BE2C (cell line): ENCODE results near the gene GDPD2. TPM values are rescaled to one million over a fixed set of nuclear protein-coding genes. Genes with fewer than 3 reads are reported as not detected.
"Not testable (repeated sequence)": the region's sequence is repeated elsewhere in the genome, so short reads cannot be mapped to it uniquely, and the experiment has no call there.

ENCODE experiments used
- DNase-seq: peaks from one replicate; pipeline ENCODE4 v3.0.0-alpha.2; 2020
- H3K27me3 ChIP-seq: fragments of 250-450 bp; sonication (Bioruptor Pico); 2 replicates; pipeline ENCODE4 v1.5.1; 2020; ENCODE audit warnings: mild to moderate bottlenecking
- H3K36me3 ChIP-seq: fragments of 250-450 bp; sonication (Bioruptor Pico); 2 replicates; pipeline ENCODE4 v1.5.1; 2020; ENCODE audit warnings: mild to moderate bottlenecking
- H3K4me1 ChIP-seq: fragments of 250-450 bp; sonication (Bioruptor Pico); 2 replicates; pipeline ENCODE4 v1.5.1; 2020
- H3K4me3 ChIP-seq: 2 replicates; pipeline ENCODE4 v1.5.1; 2011; ENCODE audit warnings: low read depth, low read length
- H3K9me3 ChIP-seq: fragments of 250-450 bp; sonication (Bioruptor Pico); 2 replicates; pipeline ENCODE4 v1.5.1; 2020
- CTCF ChIP-seq: IDR thresholded peaks from 2 replicates; pipeline ENCODE4 v1.5.1; 2012; ENCODE audit warnings: mild to moderate bottlenecking, low read depth, low read length
- polyA plus RNA-seq: library from polyadenylated mRNA; unstranded; fragments of >200 nt; gene quantifications from one replicate; pipeline ENCODE4 v1.2.1, GENCODE V29; 2012; ENCODE audit warnings: low read depth, missing spikeins; ENCODE audit not compliant: insufficient read length, insufficient read depth

GDPD2 gene
- polyA plus RNA-seq, result not detected

GRCh38 chrX:70422851-70423341 lies at the start of gene GDPD2:
Gene GDPD2, plus strand, starts transcription at chrX:70423314. Its CDS starts 1,671 bp downstream, at chrX:70424985.
- H3K36me3 ChIP-seq, result no peaks in the 10 kb centered on the region

GRCh38 chrX:70386235-70386634 lies 36.9 kb upstream of the GDPD2 start:
- H3K4me1 ChIP-seq, result no peaks in the 10 kb centered on the region
- no peaks in the 10 kb centered on the region for H3K9me3 ChIP-seq
- no peaks in the 10 kb centered on the region for H3K27me3 ChIP-seq
- DNase-seq, result no peak
- H3K4me3 ChIP-seq, result no peak overlapping the region
- no peaks in the 10 kb centered on the region for H3K36me3 ChIP-seq
- TF ChIP-seq CTCF, result no peak

More at GRCh38 chrX:70422851-70423341, at the start of gene GDPD2:
- Histone ChIP-seq H3K27me3 (no peaks in the 10 kb centered on the region), H3K4me3 (no peak within 1 kb of the TSS), H3K4me1 (no peaks in the 10 kb centered on the region), H3K9me3 (no peaks in the 10 kb centered on the region)
- TF ChIP-seq CTCF, result no peak
- DNase-seq, result no peak

GRCh38 chrX:70398899-70399298 lies 24.2 kb upstream of the GDPD2 start:
- H3K4me3 ChIP-seq, result no peak overlapping the region
- TF ChIP-seq CTCF, result no peak

GRCh38 chrX:70400181-70400580 lies 22.9 kb upstream of the GDPD2 start:
- H3K9me3 ChIP-seq, H3K4me3 ChIP-seq, DNase-seq, H3K36me3 ChIP-seq, H3K27me3 ChIP-seq, H3K4me1 ChIP-seq: not testable (repeated sequence)

More at GRCh38 chrX:70398899-70399298, 24.2 kb upstream of the GDPD2 start:
- H3K27me3 ChIP-seq, result no peaks in the 10 kb centered on the region
- H3K9me3 ChIP-seq, result no peaks in the 10 kb centered on the region
- H3K4me1 ChIP-seq, result no peaks in the 10 kb centered on the region
- DNase-seq, result no peak
- H3K36me3 ChIP-seq, result no peaks in the 10 kb centered on the region

- no peak overlapping the region for H3K4me3 ChIP-seq
- no peaks in the 10 kb centered on the region for H3K9me3 ChIP-seq
- H3K4me1 ChIP-seq, result no peaks in the 10 kb centered on the region
- DNase-seq, result no peak
- TF ChIP-seq CTCF, result no peak
- no peaks in the 10 kb centered on the region for H3K27me3 ChIP-seq
- peaks cover 11% of the 10 kb centered on the region; the same call in 1 of the 2 replicates for H3K36me3 ChIP-seq
These were observed 20.4 kb upstream of the GDPD2 start for GRCh38 chrX:70402721-70403120.

- Histone ChIP-seq H3K4me3 (no peak overlapping the region), H3K36me3 (peaks cover 11% of the 10 kb centered on the region; the same call in 1 of the 2 replicates), H3K27me3 (no peaks in the 10 kb centered on the region), H3K9me3 (no peaks in the 10 kb centered on the region), H3K4me1 (no peaks in the 10 kb centered on the region)
- no peak for TF ChIP-seq CTCF
- DNase-seq, result no peak
These were observed 18.1 kb upstream of the GDPD2 start for GRCh38 chrX:70405003-70405402.
